PFSK-1 (cell line): Measurements from ENCODE around the gene MRPS25.

Experiments
- POLR2AphosphoS5 ChIP-seq: IDR thresholded peaks from 2 replicates; pipeline ENCODE4 v1.6.1; 2012; ENCODE audit warnings: low read depth, mild to moderate bottlenecking, control low read depth, low read length, moderate library complexity
- REST ChIP-seq, 2 experiments: IDR thresholded peaks; 2 replicates each; pipeline versions ENCODE4 v1.6.1 to v1.8.0; 2011 to 2012; ENCODE audit warnings: low read depth in 2 of 2, low read length in 2 of 2, control low read depth in 1 of 2, inconsistent platforms in 1 of 2, mild to moderate bottlenecking in 1 of 2, moderate library complexity in 1 of 2; ENCODE audit not compliant: insufficient read depth in 1 of 2
- SIN3A ChIP-seq: IDR thresholded peaks from 2 replicates; pipeline ENCODE4 v1.6.1; 2012; ENCODE audit warnings: mild to moderate bottlenecking, low read length, moderate library complexity, borderline replicate concordance; ENCODE audit not compliant: insufficient read depth
- TAF1 ChIP-seq: IDR thresholded peaks from 2 replicates; pipeline ENCODE4 v1.6.1; 2012; ENCODE audit warnings: low read length, control low read depth, borderline replicate concordance; ENCODE audit not compliant: insufficient read depth

GRCh38 chr3:15092686-15093085 lies 27.6 kb upstream of the MRPS25 start:
- no peak for TF ChIP-seq POLR2AphosphoS5
- no peak for TF ChIP-seq SIN3A
- TF ChIP-seq TAF1 = no peak
- TF ChIP-seq REST (IDR thresholded peaks at IDR 0.05; ENCODE audit: insufficient read depth in 1 of 2, low read depth in 2 of 2, low read length in 2 of 2) = no peak
